Heart right ventricle (tissue), 16 donors: Measurements from ENCODE around the gene SPON1. TPM values are rescaled to one million over a fixed set of nuclear protein-coding genes. Genes with fewer than 3 reads are reported as not detected.

ENCODE experiments used
- ATAC-seq, 8 donors: fragments of 200-7000 bp; cut with Tn5 transposase; one replicate each; pipeline ENCODE4 v1.9.1; 2020; ENCODE audit warnings: mild to moderate bottlenecking in 8 of 8, moderate library complexity in 8 of 8, moderate number of reproducible peaks in 1 of 8
- DNase-seq, 2 donors: peaks; one replicate each; pipeline ENCODE4 v3.0.0-alpha.2; 2020
- H3K27ac ChIP-seq, 10 donors: fragments of 200-600 bp; sonication (generic) in 2 of 10; one replicate each; pipeline versions ENCODE4 v1.5.0 to v1.8.0; 2020 to 2022; ENCODE audit warnings: mild to moderate bottlenecking in 3 of 10
- H3K27me3 ChIP-seq, 7 donors: fragments of 200-600 bp; one replicate each; pipeline ENCODE4 v1.8.0; 2021 to 2022; ENCODE audit warnings: mild to moderate bottlenecking in 2 of 7
- H3K36me3 ChIP-seq, 9 donors: fragments of 200-600 bp; sonication (generic) in 1 of 9; one replicate each; pipeline versions ENCODE4 v1.5.0 to v1.8.0; 2020 to 2022; ENCODE audit warnings: mild to moderate bottlenecking in 2 of 9
- H3K4me1 ChIP-seq, 9 donors: fragments of 200-600 bp; sonication (generic) in 1 of 9; one replicate each; pipeline versions ENCODE4 v1.5.0 to v1.8.0; 2020 to 2022; ENCODE audit warnings: mild to moderate bottlenecking in 4 of 9
- H3K4me3 ChIP-seq, 10 donors: fragments of 200-600 bp; sonication (generic) in 2 of 10; one replicate each; pipeline versions ENCODE4 v1.5.0 to v1.8.0; 2020 to 2022; ENCODE audit warnings: mild to moderate bottlenecking in 7 of 10, moderate library complexity in 2 of 10
- H3K9me3 ChIP-seq, 11 donors: fragments of 200-600 bp in 10 of 11; sonication (generic) in 2 of 11; one replicate each; pipeline versions ENCODE4 v1.5.0 to v1.8.0; 2013 to 2022; ENCODE audit warnings: mild to moderate bottlenecking in 2 of 11, control low read depth in 1 of 11, moderate library complexity in 1 of 11
- WGBS, 2 donors: extraction: QIAGEN DNeasy Blood & Tissue Kit; methylation state at CpG; one replicate each; pipeline ENCODE4 v1.1.7; 2013; ENCODE audit warnings: inconsistent platforms in 1 of 2; 5-methylcytosine and 5-hydroxymethylcytosine counted together
- intact Hi-C, 10 donors: fragments of 100-400 bp; cut with DNase I; formaldehyde crosslinking; loops; one replicate each; pipeline versions ENCODE4 v1.11.1 to v1.14.2; 2022
- polyA plus RNA-seq, 2 donors: library from polyadenylated mRNA; stranded (reverse); fragments of 200-250 nt; gene quantifications; one replicate each; pipeline ENCODE4 v1.2.3, GENCODE V29; 2013
- total RNA-seq, 10 donors: library from RNA; stranded (reverse); fragmentation: NEBNext Ultra II Directional in 3 of 10; extraction: Animal tissue kit (Norgen Biotek cat#: 25700) in 3 of 10; gene quantifications; one replicate each; pipeline versions ENCODE4 v1.2.1 to v1.2.4, GENCODE V29; 2021 to 2023
- TF ChIP-seq, protein P1 (sequence below), 9 donors: fragments of 200-600 bp; sonication (generic) in 2 of 9; IDR thresholded peaks; one replicate each; pipeline versions ENCODE4 v1.5.0 to v1.8.0; 2021 to 2022; ENCODE audit warnings: antibody characterized with exemption in 9 of 9, mild to moderate bottlenecking in 5 of 9, moderate library complexity in 1 of 9
- donor health status: Arrhythmogenic right ventricular cardiomyopathy.
- donor health status: ischemic (EF 13 %, LVEDD 7.1; RV severe dilation, severe dysfunction).
- donor health status: healthy with polysubstance abuse.
- donor health status: DM: no; HTN: yes; CAD: no.
- donor health status: DM: no; HTN: no; CAD: no.
- donor health status: ischemic (EF 25% LVEDD 6.9; RV normal size, moderate dysfunction).
- donor health status: ischemic (EF 25% LVEDD 5.7; RV mildly dilated, moderate dysfunction).
- donor health status: healthy.
- donor health status: DM: yes; HTN: yes; CAD: no.
- donor health status: Ischemic cardiomyopathy.
- donor health status: ischemic (EF 35%, LVEDD 5.7; RV mildly dilated, moderate dysfunction).
- donor health status: nonischemic (EF 11% LVEDD 7.7; RV severe dilation, severe dysfunction).
- donor health status: DM: yes; HTN: yes; CAD: no.
- donor health status: PGD.
- donor health status: ischemic (EF 29% LVEDD 5.4; RV normal size, mild dysfunction).
- donor health status: nonischemic (EF 23%, LVEDD 6.1; RV moderate dilation, normal function).

The SPON1 gene
- total and polyA plus RNA-seq, 12 donors = 2.9 to 14.7 (median 5.6) TPM

DNA sequence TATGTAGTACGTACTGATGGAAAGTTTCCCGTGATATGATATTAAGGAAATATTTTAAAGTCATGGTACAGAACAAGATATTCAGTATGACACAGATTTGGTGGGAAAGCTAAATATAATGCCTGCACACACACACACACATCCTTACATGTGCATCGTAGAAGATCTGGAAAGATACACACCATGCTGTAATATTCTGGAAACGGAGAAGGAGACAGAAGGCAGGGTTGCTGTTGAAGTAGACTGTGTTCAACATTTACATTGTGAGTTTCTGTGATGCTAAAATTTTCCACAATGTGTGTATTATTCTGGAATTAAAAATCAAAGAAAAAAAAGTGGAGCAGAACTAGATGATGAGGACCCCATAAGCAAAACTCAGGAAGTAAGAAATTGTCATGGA lies 278.4 kb downstream of the SPON1 start:
- TF ChIP-seq, protein P1, sequence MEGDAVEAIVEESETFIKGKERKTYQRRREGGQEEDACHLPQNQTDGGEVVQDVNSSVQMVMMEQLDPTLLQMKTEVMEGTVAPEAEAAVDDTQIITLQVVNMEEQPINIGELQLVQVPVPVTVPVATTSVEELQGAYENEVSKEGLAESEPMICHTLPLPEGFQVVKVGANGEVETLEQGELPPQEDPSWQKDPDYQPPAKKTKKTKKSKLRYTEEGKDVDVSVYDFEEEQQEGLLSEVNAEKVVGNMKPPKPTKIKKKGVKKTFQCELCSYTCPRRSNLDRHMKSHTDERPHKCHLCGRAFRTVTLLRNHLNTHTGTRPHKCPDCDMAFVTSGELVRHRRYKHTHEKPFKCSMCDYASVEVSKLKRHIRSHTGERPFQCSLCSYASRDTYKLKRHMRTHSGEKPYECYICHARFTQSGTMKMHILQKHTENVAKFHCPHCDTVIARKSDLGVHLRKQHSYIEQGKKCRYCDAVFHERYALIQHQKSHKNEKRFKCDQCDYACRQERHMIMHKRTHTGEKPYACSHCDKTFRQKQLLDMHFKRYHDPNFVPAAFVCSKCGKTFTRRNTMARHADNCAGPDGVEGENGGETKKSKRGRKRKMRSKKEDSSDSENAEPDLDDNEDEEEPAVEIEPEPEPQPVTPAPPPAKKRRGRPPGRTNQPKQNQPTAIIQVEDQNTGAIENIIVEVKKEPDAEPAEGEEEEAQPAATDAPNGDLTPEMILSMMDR (IDR thresholded peaks at IDR 0.05) = no peak
- intact Hi-C loops = loop anchor here in 3 of 10 donors (10.0 kb wide), 3 partner anchors 86 to 756 kb away; no protein-coding TSS in a partner anchor

DNA sequence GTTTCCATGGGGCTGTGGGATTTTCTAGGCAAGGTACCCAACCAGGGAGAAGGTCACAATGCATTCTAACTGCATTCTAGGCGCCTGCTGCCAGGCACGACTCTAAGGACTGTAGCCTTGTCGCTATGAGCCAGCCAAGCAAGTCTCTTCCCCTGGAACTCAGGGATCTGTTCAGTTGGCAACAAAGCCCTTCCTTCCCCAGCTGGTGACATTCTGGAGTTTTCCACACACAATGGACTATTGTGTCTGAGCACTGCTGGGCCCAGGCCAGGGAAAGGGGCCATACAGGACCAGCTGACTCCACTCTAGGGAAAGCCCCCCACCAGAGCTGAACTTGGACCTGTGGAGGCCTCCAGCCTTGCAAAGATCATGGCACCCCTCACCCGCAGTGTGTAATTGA lies 279.7 kb downstream of the SPON1 start:
- TF ChIP-seq, protein P1 (IDR thresholded peaks at IDR 0.05) = no peak
- intact Hi-C loops = loop anchor here in 3 of 10 donors (10.0 kb wide), 3 partner anchors 87 to 757 kb away; no protein-coding TSS in a partner anchor
- H3K9me3 ChIP-seq = no peaks in the 10 kb centered on the region
- no peak overlapping the region for H3K27ac ChIP-seq
- H3K36me3 ChIP-seq = no peaks in the 10 kb centered on the region
- DNase-seq (peak in 1 of 2 donors; percentile 38), ATAC-seq (peak in 7 of 8 donors; percentile 24 to 64 (median 46))
- 54 to 65% methylated on average over 4 of the region's 4 CpGs for WGBS, 2 donors
- peaks cover 0 to 34% (median 6%) of the 10 kb centered on the region in 7 donors for H3K27me3 ChIP-seq
- H3K4me1 ChIP-seq = peaks cover 0 to 12% (median 8%) of the 10 kb centered on the region in 9 donors
- H3K4me3 ChIP-seq = no peak overlapping the region

More for the DNA sequence above, 278.4 kb downstream of the SPON1 start:
- Histone ChIP-seq H3K4me1 (peaks cover 0 to 16% (median 8%) of the 10 kb centered on the region in 9 donors), H3K9me3 (no peaks in the 10 kb centered on the region), H3K36me3 (no peaks in the 10 kb centered on the region), H3K27me3 (peaks cover 0 to 33% (median 6%) of the 10 kb centered on the region in 7 donors), H3K27ac (no peak overlapping the region), H3K4me3 (no peak overlapping the region)
- ATAC-seq (no peak), DNase-seq (no peak)
- WGBS, 2 donors = 91 to 93% methylated on average over 4 of the region's 4 CpGs

DNA sequence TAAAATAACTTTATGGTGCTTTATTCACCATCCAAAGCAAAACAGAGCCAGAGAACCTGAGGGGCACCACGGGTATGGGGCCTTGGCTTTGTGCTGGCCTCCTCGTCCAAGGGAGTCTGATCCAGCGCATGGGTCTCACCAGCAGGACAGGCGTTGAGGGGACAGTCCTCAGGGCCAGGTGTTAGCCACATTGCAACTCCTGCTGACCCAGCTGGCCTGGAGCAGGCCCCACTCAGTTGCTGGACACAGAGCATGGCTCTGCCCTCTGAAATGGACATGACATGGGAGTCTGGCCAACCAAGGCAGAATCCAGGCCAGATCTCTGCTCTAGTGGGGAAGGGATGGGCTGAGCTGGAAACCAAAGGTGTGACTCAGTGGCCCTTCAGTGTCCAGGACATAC lies 280.2 kb downstream of the SPON1 start:
- intact Hi-C loops = loop anchor here in 3 of 10 donors (10.0 kb wide), 3 partner anchors 88 to 758 kb away; no protein-coding TSS in a partner anchor
- Histone ChIP-seq H3K4me3 (no peak overlapping the region), H3K27me3 (peaks cover 0 to 32% (median 9%) of the 10 kb centered on the region in 7 donors), H3K4me1 (peaks cover 0 to 12% (median 5%) of the 10 kb centered on the region in 9 donors), H3K36me3 (no peaks in the 10 kb centered on the region), H3K27ac (no peak overlapping the region), H3K9me3 (no peaks in the 10 kb centered on the region)
- ATAC-seq (peak in 2 of 8 donors; percentile 18 to 38), DNase-seq (no peak)
- TF ChIP-seq, protein P1 (IDR thresholded peaks at IDR 0.05) = no peak
- 91 to 95% methylated on average over 4 of the region's 4 CpGs for WGBS, 2 donors

DNA sequence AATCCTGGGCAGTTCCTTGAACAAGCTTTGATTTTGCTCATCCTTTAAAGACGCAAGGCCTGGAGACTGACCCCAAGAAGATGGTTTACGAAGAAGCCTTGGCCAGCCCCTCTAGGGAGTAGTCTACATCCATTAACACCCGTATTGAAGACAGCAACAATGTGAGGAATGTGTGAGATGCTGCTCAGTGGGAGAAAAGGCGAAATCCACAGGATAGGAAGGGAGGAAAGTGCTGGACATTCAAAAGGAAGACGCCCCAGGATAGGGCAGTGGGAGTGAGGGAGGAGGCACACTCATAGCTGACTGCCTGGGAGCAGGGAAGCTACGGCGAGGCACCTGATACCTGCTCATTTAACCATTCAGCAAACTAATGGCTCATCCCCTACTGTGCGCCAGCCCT lies 282.4 kb downstream of the SPON1 start:
- H3K4me3 ChIP-seq = no peak overlapping the region
- DNase-seq = no peak
- H3K9me3 ChIP-seq = no peaks in the 10 kb centered on the region
- WGBS, 2 donors = 85 to 88% methylated on average over 8 of the region's 8 CpGs
- peaks cover 0 to 51% (median 14%) of the 10 kb centered on the region in 7 donors for H3K27me3 ChIP-seq
- no peaks in the 10 kb centered on the region for H3K36me3 ChIP-seq
- ATAC-seq = no peak
- intact Hi-C loops = loop anchor here in 9 of 10 donors (5.0 to 10.0 kb wide), 6 partner anchors 90 to 760 kb away; no protein-coding TSS in a partner anchor
- no peak overlapping the region for H3K27ac ChIP-seq
- H3K4me1 ChIP-seq = peaks cover 0 to 22% (median 5%) of the 10 kb centered on the region in 9 donors
- TF ChIP-seq, protein P1 (IDR thresholded peaks at IDR 0.05) = no peak
